HepG2 (cell line): ENCODE results near the gene APRT. TPM values are rescaled to one million over a fixed set of nuclear protein-coding genes. Genes with fewer than 3 reads are reported as not detected.

Experiments
- CCDC6 ChIP-seq: sonication (generic); formaldehyde crosslinking; IDR thresholded peaks from 2 replicates; pipeline ENCODE4 v1.8.1; 2022; ENCODE audit warnings: mild to moderate bottlenecking, missing genetic modification reagents, moderate library complexity
- EP300 ChIP-seq, 3 experiments: sonication (generic) in 1 of 3; formaldehyde crosslinking in 1 of 3; IDR thresholded peaks; 2 replicates each; pipeline versions ENCODE4 v1.5.1 to v1.6.1; 2011 to 2020; ENCODE audit warnings: low read depth in 2 of 3, low read length in 2 of 3, borderline replicate concordance in 1 of 3, improper control_type of control experiment in 1 of 3, mild to moderate bottlenecking in 1 of 3, missing genetic modification reagents in 1 of 3, moderate library complexity in 1 of 3
- FOXA1 ChIP-seq, 2 experiments: fragments of 450-650 bp in 1 of 2; sonication (generic) in 1 of 2; formaldehyde crosslinking in 1 of 2; IDR thresholded peaks; 2 replicates each; pipeline versions ENCODE4 v1.4.0 to v1.6.1; 2016 to 2020; ENCODE audit warnings: missing genetic modification reagents in 1 of 2
- FOXJ3 ChIP-seq: sonication (generic); formaldehyde crosslinking; IDR thresholded peaks from 2 replicates; pipeline ENCODE4 v1.4.0; 2020; ENCODE audit warnings: missing genetic modification reagents, mild to moderate bottlenecking, borderline replicate concordance
- GFI1 ChIP-seq: sonication (generic); formaldehyde crosslinking; IDR thresholded peaks from 2 replicates; pipeline ENCODE4 v1.5.0; 2020; ENCODE audit warnings: missing genetic modification reagents, mild to moderate bottlenecking, borderline replicate concordance
- MEIS2 ChIP-seq: sonication (generic); formaldehyde crosslinking; IDR thresholded peaks from 2 replicates; pipeline ENCODE4 v1.9.0; 2021; ENCODE audit warnings: mild to moderate bottlenecking, missing genetic modification reagents
- MYC ChIP-seq: sonication (generic); formaldehyde crosslinking; IDR thresholded peaks from 2 replicates; pipeline ENCODE4 v1.9.0; 2021; ENCODE audit warnings: missing genetic modification reagents, borderline replicate concordance
- PCBP2 ChIP-seq: fragments of 200-400 bp; formaldehyde crosslinking; optimal IDR thresholded peaks from 2 replicates; pipeline ENCODE3; 2018; ENCODE audit warnings: low read length, low read depth; ENCODE audit not compliant: poor library complexity, severe bottlenecking
- RBFOX2 ChIP-seq: fragments of 200-400 bp; formaldehyde crosslinking; IDR thresholded peaks from 2 replicates; pipeline ENCODE4 v1.6.1; 2017; ENCODE audit warnings: low read depth, mild to moderate bottlenecking, low read length
- RFX3 ChIP-seq: IDR thresholded peaks from 2 replicates; pipeline ENCODE4 v1.6.1; 2016; ENCODE audit warnings: missing biosample characterization, missing genetic modification reagents
- SOX13 ChIP-seq, 3 experiments: fragments of 450-650 bp in 1 of 3; sonication (generic) in 1 of 3; formaldehyde crosslinking in 1 of 3; IDR thresholded peaks in 2 of 3; conservative IDR thresholded peaks in 1 of 3; 2 replicates each; pipeline versions ENCODE4 v1.5.0 to v1.6.1; 2016 to 2020; ENCODE audit warnings: antibody characterized with exemption in 1 of 3, mild to moderate bottlenecking in 1 of 3, missing compliant biosample characterization in 1 of 3, missing genetic modification reagents in 1 of 3, moderate library complexity in 1 of 3
- TCF12 ChIP-seq, 2 experiments: fragments of 450-650 bp in 1 of 2; sonication (generic) in 1 of 2; formaldehyde crosslinking in 1 of 2; IDR thresholded peaks; 2 replicates each; pipeline versions ENCODE4 v1.6.1 to v1.8.0; 2017 to 2022; ENCODE audit warnings: antibody characterized with exemption in 1 of 2, mild to moderate bottlenecking in 1 of 2, missing genetic modification reagents in 1 of 2, moderate library complexity in 1 of 2
- ZBTB21 ChIP-seq: sonication (generic); formaldehyde crosslinking; IDR thresholded peaks from 2 replicates; pipeline ENCODE4 v1.4.0; 2020; ENCODE audit warnings: missing genetic modification reagents
- ZFP41 ChIP-seq: sonication (generic); formaldehyde crosslinking; IDR thresholded peaks from 2 replicates; pipeline ENCODE4 v1.4.0; 2020; ENCODE audit warnings: mild to moderate bottlenecking, missing genetic modification reagents, borderline replicate concordance
- ZIK1 ChIP-seq: sonication (generic); formaldehyde crosslinking; IDR thresholded peaks from 2 replicates; pipeline ENCODE4 v1.5.0; 2020; ENCODE audit warnings: mild to moderate bottlenecking, low read depth, missing genetic modification reagents, borderline replicate concordance
- ZMYM4 ChIP-seq: sonication (generic); formaldehyde crosslinking; IDR thresholded peaks from 2 replicates; pipeline ENCODE4 v1.8.1; 2023; ENCODE audit warnings: mild to moderate bottlenecking, missing genetic modification reagents
- ZNF251 ChIP-seq: sonication (generic); formaldehyde crosslinking; IDR thresholded peaks from 2 replicates; pipeline ENCODE4 v1.9.0; 2021; ENCODE audit warnings: mild to moderate bottlenecking, missing genetic modification reagents
- ZNF780A ChIP-seq: sonication (generic); formaldehyde crosslinking; IDR thresholded peaks from 2 replicates; pipeline ENCODE4 v1.8.0; 2022; ENCODE audit warnings: mild to moderate bottlenecking, missing genetic modification reagents, moderate library complexity
- polyA plus RNA-seq, 8 experiments: library from polyadenylated mRNA; depleted of rRNA in 3 of 8; stranded (reverse) in 7 of 8; unstranded in 1 of 8; fragments of >200 nt; fragmentation: Illumina TruSeq in 4 of 8; extraction: Trizol in 4 of 8; gene quantifications; 2 replicates each; pipeline versions ENCODE4 v1.2.1 to v1.2.3, GENCODE V29; 2011 to 2016; ENCODE audit warnings: low read depth in 4 of 8, missing spikeins in 1 of 8, mixed read lengths in 1 of 8; ENCODE audit not compliant: insufficient read depth in 1 of 8
- total RNA-seq, 5 experiments: library from RNA; depleted of rRNA; stranded (reverse); fragments of >200 nt; fragmentation: Illumina TruSeq; extraction: Trizol; gene quantifications; 2 replicates each; pipeline ENCODE4 v1.2.3, GENCODE V29; 2016; ENCODE audit warnings: low read depth in 1 of 5
- TF ChIP-seq, protein P1 (sequence below): sonication (generic); formaldehyde crosslinking; IDR thresholded peaks from 2 replicates; pipeline ENCODE4 v1.4.0; 2020; ENCODE audit warnings: low read depth, mild to moderate bottlenecking, missing genetic modification reagents
- TF ChIP-seq, protein P2 (sequence below): IDR thresholded peaks from 2 replicates; pipeline ENCODE4 v1.6.1; 2012; ENCODE audit warnings: low read depth, low read length, improper control_type of control experiment
- TF ChIP-seq, protein P3 (sequence below): sonication (generic); formaldehyde crosslinking; IDR thresholded peaks from 2 replicates; pipeline ENCODE4 v1.5.0; 2020; ENCODE audit warnings: mild to moderate bottlenecking, missing genetic modification reagents, moderate library complexity
- TF ChIP-seq, protein P4 (sequence below): sonication (generic); formaldehyde crosslinking; IDR thresholded peaks from 2 replicates; pipeline ENCODE4 v1.4.0; 2020; ENCODE audit warnings: missing genetic modification reagents, low read depth, mild to moderate bottlenecking, borderline replicate concordance

Gene APRT
- total and polyA plus RNA-seq, 2 of the 13 experiments (the other 11 are each of a cell fraction or from before 2014, with no cell fraction given): 155 to 242 TPM

DNA sequence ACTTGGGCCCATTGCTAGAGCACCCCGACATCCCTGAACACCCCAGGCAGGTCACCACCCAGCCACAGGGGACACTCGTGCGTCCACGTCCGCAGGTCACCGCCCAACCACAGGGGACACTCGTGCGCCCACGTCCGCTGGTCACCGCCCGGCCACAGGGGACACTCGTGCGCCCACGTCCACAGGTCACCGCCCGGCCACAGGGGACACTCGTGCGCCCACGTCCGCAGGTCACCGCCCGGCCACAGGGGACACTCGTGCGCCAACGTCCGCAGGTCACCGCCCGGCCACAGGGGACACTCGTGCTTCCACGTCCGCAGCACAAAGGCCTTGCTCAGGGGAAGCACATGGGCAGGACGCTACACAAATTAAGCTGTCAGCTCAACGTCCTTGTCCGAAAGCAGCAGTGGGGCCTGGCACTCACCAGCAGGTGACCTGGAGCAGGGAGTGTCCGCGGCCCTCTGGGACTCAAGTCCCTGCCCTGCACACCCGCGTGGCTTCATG is 27.4 kb upstream of the APRT start (continued):
- TF ChIP-seq, protein P1, sequence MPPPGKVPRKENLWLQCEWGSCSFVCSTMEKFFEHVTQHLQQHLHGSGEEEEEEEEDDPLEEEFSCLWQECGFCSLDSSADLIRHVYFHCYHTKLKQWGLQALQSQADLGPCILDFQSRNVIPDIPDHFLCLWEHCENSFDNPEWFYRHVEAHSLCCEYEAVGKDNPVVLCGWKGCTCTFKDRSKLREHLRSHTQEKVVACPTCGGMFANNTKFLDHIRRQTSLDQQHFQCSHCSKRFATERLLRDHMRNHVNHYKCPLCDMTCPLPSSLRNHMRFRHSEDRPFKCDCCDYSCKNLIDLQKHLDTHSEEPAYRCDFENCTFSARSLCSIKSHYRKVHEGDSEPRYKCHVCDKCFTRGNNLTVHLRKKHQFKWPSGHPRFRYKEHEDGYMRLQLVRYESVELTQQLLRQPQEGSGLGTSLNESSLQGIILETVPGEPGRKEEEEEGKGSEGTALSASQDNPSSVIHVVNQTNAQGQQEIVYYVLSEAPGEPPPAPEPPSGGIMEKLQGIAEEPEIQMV (CRISPR knock-in tag): peak; percentile 68; the same call in 1 of the 2 replicates
- TF ChIP-seq RBFOX2: peak; percentile 34; the same call in 1 of the 2 replicates
- TF ChIP-seq FOXJ3 (CRISPR knock-in tag): no peak
- peak; percentile 77; the same call in 1 of the 2 replicates for TF ChIP-seq MYC (CRISPR knock-in tag)
- TF ChIP-seq, protein P2, sequence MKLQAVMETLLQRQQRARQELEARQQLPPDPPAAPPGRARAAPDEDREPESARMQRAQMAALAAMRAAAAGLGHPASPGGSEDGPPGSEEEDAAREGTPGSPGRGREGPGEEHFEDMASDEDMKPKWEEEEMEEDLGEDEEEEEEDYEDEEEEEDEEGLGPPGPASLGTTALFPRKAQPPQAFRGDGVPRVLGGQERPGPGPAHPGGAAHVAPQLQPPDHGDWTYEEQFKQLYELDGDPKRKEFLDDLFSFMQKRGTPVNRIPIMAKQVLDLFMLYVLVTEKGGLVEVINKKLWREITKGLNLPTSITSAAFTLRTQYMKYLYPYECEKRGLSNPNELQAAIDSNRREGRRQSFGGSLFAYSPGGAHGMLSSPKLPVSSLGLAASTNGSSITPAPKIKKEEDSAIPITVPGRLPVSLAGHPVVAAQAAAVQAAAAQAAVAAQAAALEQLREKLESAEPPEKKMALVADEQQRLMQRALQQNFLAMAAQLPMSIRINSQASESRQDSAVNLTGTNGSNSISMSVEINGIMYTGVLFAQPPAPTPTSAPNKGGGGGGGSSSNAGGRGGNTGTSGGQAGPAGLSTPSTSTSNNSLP: 0 out of 2 replicates have a peak, but pooled peaks have one; percentile 11
- TF ChIP-seq ZNF251 (CRISPR knock-in tag): 0 out of 2 replicates have a peak, but pooled peaks have one; percentile 14
- 0 out of 4 replicates have a peak, but pooled peaks of 1 of the 2 experiments have one; percentile 14 for TF ChIP-seq EP300 (IDR thresholded peaks at IDR 0.05; ENCODE audit: low read depth in 2 of 2, low read length in 2 of 2)
- TF ChIP-seq EP300 (CRISPR knock-in tag; IDR thresholded peaks at IDR 0.05; ENCODE audit: borderline replicate concordance): no peak
- TF ChIP-seq, protein P3, sequence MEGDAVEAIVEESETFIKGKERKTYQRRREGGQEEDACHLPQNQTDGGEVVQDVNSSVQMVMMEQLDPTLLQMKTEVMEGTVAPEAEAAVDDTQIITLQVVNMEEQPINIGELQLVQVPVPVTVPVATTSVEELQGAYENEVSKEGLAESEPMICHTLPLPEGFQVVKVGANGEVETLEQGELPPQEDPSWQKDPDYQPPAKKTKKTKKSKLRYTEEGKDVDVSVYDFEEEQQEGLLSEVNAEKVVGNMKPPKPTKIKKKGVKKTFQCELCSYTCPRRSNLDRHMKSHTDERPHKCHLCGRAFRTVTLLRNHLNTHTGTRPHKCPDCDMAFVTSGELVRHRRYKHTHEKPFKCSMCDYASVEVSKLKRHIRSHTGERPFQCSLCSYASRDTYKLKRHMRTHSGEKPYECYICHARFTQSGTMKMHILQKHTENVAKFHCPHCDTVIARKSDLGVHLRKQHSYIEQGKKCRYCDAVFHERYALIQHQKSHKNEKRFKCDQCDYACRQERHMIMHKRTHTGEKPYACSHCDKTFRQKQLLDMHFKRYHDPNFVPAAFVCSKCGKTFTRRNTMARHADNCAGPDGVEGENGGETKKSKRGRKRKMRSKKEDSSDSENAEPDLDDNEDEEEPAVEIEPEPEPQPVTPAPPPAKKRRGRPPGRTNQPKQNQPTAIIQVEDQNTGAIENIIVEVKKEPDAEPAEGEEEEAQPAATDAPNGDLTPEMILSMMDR: peak; percentile 93
- TF ChIP-seq PCBP2: no peak
- TF ChIP-seq GFI1: no peak
- peak; percentile 76 for TF ChIP-seq SOX13 (IDR thresholded peaks at IDR 0.05)
- no peak for TF ChIP-seq SOX13 (CRISPR knock-in tag; conservative IDR thresholded peaks at IDR 0.05 in 1 of 2, IDR thresholded peaks at IDR 0.05 in 1 of 2)
- TF ChIP-seq ZNF780A (CRISPR knock-in tag): no peak
- no peak for TF ChIP-seq RFX3 (CRISPR knock-in tag)
- TF ChIP-seq, protein P4, sequence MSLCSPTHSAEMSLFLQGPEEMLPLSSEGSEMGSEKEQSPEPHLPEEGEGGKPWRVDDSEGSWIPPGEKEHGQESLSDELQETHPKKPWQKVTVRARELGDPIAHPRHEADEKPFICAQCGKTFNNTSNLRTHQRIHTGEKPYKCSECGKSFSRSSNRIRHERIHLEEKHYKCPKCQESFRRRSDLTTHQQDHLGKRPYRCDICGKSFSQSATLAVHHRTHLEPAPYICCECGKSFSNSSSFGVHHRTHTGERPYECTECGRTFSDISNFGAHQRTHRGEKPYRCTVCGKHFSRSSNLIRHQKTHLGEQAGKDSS (CRISPR knock-in tag): peak; percentile 73
- TF ChIP-seq MEIS2 (CRISPR knock-in tag): no peak
- no peak for TF ChIP-seq ZIK1 (CRISPR knock-in tag)
- no peak for TF ChIP-seq TCF12 (IDR thresholded peaks at IDR 0.05)
- TF ChIP-seq TCF12 (CRISPR knock-in tag; IDR thresholded peaks at IDR 0.05): no peak
- TF ChIP-seq FOXA1 (IDR thresholded peaks at IDR 0.05): no peak
- peak; percentile 70 for TF ChIP-seq FOXA1 (CRISPR knock-in tag; IDR thresholded peaks at IDR 0.05)
- peak; percentile 23; the same call in 1 of the 2 replicates for TF ChIP-seq ZBTB21 (CRISPR knock-in tag)
- no peak; the same call in 1 of the 2 replicates for TF ChIP-seq CCDC6 (CRISPR knock-in tag)
- peak; percentile 97 for TF ChIP-seq ZMYM4 (CRISPR knock-in tag)
- no peak for TF ChIP-seq ZFP41 (CRISPR knock-in tag)
